Esophagus muscularis mucosa (tissue), 4 donors: ENCODE data around the gene FAM131A.

Experiments
- CTCF ChIP-seq, 3 experiments: fragments of 200-600 bp in 2 of 3; fragments of 450-650 bp in 1 of 3; sonication (generic) in 2 of 3; IDR thresholded peaks; one replicate each; pipeline ENCODE4 v1.5.1; 2017 to 2019; ENCODE audit warnings: antibody characterized with exemption in 3 of 3, mild to moderate bottlenecking in 2 of 3, moderate library complexity in 1 of 3
- EP300 ChIP-seq: sonication (generic); formaldehyde crosslinking; IDR thresholded peaks from one replicate; pipeline ENCODE4 v1.6.1; 2017; ENCODE audit warnings: antibody characterized with exemption
- POLR2A ChIP-seq: fragments of 450-650 bp; IDR thresholded peaks from one replicate; pipeline ENCODE4 v1.6.1; 2017; ENCODE audit warnings: antibody characterized with exemption, moderate library complexity, mild to moderate bottlenecking, low read depth
- POLR2AphosphoS5 ChIP-seq, 2 donors: sonication (generic); formaldehyde crosslinking; IDR thresholded peaks; one replicate each; pipeline ENCODE4 v1.6.1; 2017; ENCODE audit warnings: antibody characterized with exemption in 2 of 2

DNA sequence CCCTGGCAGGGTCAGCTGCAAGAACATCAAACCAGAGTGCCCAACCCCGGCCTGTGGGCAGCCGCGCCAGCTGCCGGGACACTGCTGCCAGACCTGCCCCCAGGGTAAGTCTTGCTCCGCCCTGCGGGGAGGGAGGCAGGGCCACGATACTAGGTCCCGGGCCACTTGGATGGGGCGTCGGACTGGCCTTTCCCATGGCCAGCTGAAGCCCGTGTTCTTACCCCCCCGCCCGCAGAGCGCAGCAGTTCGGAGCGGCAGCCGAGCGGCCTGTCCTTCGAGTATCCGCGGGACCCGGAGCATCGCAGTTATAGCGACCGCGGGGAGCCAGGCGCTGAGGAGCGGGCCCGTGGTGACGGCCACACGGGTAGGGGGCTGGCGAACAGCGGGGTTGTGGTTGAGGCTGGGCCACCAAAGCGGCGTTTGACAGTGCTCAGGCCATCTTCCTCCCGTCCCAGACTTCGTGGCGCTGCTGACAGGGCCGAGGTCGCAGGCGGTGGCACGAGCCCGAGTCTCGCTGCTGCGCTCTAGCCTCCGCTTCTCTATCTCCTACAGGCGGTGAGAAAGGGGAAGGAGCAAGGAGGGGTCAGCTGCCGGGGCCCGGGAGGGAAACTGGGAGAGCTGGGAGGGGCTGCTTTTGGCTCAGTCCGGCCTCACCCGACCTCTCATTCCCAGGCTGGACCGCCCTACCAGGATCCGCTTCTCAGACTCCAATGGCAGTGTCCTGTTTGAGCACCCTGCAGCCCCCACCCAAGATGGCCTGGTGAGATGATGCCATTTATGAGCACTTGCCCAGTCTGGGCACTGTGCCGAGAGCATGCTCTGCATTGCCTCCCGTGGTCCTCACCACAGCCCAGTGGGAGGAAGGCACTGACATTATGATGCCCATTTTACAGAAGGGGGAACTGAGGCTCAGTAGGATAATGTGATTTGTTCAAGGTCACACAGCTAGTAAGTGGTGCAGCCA is 44.1 kb downstream of the FAM131A start:
- peak in 1 of 3 experiments; percentile 2 for TF ChIP-seq CTCF (IDR thresholded peaks at IDR 0.05)
- TF ChIP-seq POLR2AphosphoS5 (IDR thresholded peaks at IDR 0.05) = no peak
- no peak for TF ChIP-seq EP300
- TF ChIP-seq POLR2A = no peak
